ENCODE data around the gene TTF1. TPM values are rescaled to one million over a fixed set of nuclear protein-coding genes. Genes with fewer than 3 reads are reported as not detected.

The TTF1 gene
- total RNA-seq, 1 donor from 2014 or later = 18.0 TPM

DNA sequence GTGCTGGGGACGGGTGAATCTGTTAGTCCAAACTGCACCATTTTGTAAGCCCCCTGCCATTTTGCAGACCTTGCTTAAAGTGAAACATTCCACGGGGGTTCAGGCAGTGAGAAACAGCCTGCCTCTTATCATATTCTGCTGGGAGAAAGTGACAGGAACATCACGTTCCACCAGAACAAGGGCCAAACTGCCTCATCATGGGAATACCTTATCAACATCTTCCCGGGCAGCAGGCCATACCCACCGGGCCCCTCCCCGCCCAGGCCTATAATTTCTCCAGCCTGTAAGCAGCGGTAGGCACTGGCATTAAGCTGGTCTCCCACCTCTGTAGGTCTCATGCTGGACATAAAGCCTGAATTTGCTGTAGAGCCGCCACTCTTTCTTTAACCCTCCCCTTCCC is 1.9 kb upstream of the TTF1 start:
- Mint-ChIP-seq H3K27ac (ENCODE audit: unreplicated experiment) (no peak overlapping the region), H3K36me3 (ENCODE audit: unreplicated experiment) (no peaks in the 10 kb centered on the region), H3K27me3 (ENCODE audit: unreplicated experiment) (peaks cover 9% of the 10 kb centered on the region), H3K9me3 (ENCODE audit: unreplicated experiment) (peaks cover 1% of the 10 kb centered on the region), H3K4me3 (ENCODE audit: unreplicated experiment) (no peak overlapping the region), H3K4me1 (ENCODE audit: low read depth, unreplicated experiment) (peaks cover 15% of the 10 kb centered on the region)
- DNase-seq = no peak
- TF ChIP-seq, protein P1, sequence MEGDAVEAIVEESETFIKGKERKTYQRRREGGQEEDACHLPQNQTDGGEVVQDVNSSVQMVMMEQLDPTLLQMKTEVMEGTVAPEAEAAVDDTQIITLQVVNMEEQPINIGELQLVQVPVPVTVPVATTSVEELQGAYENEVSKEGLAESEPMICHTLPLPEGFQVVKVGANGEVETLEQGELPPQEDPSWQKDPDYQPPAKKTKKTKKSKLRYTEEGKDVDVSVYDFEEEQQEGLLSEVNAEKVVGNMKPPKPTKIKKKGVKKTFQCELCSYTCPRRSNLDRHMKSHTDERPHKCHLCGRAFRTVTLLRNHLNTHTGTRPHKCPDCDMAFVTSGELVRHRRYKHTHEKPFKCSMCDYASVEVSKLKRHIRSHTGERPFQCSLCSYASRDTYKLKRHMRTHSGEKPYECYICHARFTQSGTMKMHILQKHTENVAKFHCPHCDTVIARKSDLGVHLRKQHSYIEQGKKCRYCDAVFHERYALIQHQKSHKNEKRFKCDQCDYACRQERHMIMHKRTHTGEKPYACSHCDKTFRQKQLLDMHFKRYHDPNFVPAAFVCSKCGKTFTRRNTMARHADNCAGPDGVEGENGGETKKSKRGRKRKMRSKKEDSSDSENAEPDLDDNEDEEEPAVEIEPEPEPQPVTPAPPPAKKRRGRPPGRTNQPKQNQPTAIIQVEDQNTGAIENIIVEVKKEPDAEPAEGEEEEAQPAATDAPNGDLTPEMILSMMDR (IDR thresholded peaks at IDR 0.05; ENCODE audit: partially characterized antibody, unreplicated experiment) = no peak

DNA sequence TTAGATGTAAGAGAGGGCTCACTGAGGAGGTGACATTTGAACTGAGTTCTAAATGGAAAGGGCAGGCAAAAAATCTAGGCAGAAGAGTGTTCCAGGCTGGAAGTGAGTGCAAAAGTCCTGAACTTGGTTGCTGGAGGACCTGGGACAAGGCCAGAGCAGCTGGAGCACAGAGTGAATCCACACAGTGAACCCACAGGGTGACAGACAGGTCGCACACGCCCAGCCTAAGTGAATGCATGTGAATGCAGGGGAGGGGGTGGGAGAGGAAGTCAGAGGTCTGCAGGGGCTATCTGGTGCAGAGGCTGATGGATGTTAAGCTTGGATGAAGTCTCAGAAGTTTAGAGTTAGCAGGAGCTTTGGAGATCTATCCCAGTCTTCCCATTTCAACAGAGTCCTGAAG is 556 bp upstream of the TTF1 start:
- Mint-ChIP-seq H3K36me3 (ENCODE audit: unreplicated experiment) (no peaks in the 10 kb centered on the region), H3K27ac (ENCODE audit: unreplicated experiment) (no peak overlapping the region), H3K9me3 (ENCODE audit: unreplicated experiment) (peaks cover 1% of the 10 kb centered on the region), H3K4me3 (ENCODE audit: unreplicated experiment) (peak overlapping the region; percentile 95), H3K27me3 (ENCODE audit: unreplicated experiment) (peaks cover 8% of the 10 kb centered on the region), H3K4me1 (ENCODE audit: low read depth, unreplicated experiment) (peaks cover 15% of the 10 kb centered on the region)
- TF ChIP-seq, protein P1 (IDR thresholded peaks at IDR 0.05; ENCODE audit: partially characterized antibody, unreplicated experiment) = no peak
- no peak for DNase-seq

DNA sequence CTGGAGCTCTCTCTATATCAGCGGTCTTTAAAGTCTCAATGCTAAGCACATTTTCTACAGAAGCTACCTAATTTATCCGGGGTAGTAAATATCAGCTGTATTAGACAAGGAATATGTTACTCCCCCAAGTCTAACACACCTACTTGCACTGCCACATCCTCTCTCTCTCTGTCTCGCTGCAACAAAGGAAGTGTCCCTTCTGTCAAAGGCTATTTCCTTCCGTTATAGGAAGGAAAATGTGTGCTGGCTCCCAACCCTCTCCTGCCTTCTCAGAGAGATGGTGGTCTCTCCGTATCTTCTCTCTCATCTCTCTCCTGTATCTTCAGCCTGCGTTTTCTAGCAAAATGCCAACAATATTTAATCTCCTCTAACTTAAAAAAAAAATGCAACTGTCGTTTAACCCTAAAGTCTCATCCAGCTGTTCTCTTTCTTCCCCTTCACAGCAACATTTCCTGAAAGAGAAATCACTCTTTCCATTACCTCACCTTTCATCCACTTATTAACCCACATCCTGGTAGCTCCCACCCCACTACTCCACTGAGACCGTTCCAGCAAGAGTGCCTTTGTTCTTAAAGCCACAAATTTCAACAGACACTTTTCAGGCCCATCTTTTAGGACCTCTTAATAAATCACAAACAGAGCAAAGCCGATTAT is 2.3 kb downstream of the TTF1 start:
- Mint-ChIP-seq H3K27ac (ENCODE audit: unreplicated experiment) (peak overlapping the region; percentile 7), H3K9me3 (ENCODE audit: unreplicated experiment) (peaks cover 1% of the 10 kb centered on the region), H3K4me1 (ENCODE audit: low read depth, unreplicated experiment) (peaks cover 15% of the 10 kb centered on the region), H3K27me3 (ENCODE audit: unreplicated experiment) (no peaks in the 10 kb centered on the region), H3K4me3 (ENCODE audit: unreplicated experiment) (no peak overlapping the region), H3K36me3 (ENCODE audit: unreplicated experiment) (no peaks in the 10 kb centered on the region)
- TF ChIP-seq, protein P1 (IDR thresholded peaks at IDR 0.05; ENCODE audit: partially characterized antibody, unreplicated experiment) = no peak
- no peak for DNase-seq

DNA sequence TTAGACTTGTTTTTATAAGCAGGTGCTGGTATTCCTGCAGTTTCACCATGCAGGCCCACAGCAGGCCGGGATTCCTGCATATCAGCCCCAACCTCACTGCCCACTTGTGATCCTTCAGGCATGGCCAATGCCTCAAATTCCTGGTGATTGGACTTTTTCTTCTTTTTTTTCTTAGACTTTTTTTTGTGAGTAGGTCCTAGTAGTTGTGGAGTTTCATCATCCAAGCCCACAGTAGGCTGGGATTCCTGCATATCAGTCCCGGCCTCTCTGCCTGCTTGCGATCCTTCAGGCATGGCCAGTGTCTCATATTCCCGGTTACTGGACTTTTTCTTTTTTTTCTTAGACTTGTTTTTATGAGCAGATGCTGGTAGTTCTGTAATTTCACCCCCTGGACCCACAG is 4.8 kb downstream of the TTF1 start:
- no peak for DNase-seq
- no peaks in the 10 kb centered on the region for H3K36me3 Mint-ChIP-seq (ENCODE audit: unreplicated experiment)
- H3K4me3 Mint-ChIP-seq (ENCODE audit: unreplicated experiment) = no peak overlapping the region
- no peak overlapping the region for H3K27ac Mint-ChIP-seq (ENCODE audit: unreplicated experiment)
- peaks cover 1% of the 10 kb centered on the region for H3K9me3 Mint-ChIP-seq (ENCODE audit: unreplicated experiment)
- TF ChIP-seq, protein P1 (IDR thresholded peaks at IDR 0.05; ENCODE audit: partially characterized antibody, unreplicated experiment) = no peak
- peaks cover 10% of the 10 kb centered on the region for H3K4me1 Mint-ChIP-seq (ENCODE audit: low read depth, unreplicated experiment)
- no peaks in the 10 kb centered on the region for H3K27me3 Mint-ChIP-seq (ENCODE audit: unreplicated experiment)

DNA sequence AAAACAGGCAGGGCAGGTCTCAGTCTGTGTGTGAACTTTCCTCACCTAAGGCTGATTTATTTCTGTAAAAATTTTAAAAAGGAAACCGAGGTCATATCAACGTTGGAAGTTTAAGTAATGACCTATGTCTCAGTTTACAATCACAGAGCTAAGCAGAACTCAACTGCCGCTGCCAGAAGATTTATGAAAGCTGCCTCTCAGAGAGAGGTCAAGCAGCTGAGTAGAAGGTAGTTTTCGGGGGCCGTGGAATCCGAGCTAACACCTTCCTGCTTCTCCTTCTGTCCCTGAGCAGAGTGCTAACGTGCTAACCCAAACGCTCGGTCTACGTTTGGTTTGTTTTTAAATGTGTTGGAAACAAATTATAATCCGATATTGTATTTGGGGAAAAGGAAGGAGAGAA is 11.1 kb downstream of the TTF1 start:
- H3K36me3 Mint-ChIP-seq (ENCODE audit: unreplicated experiment) = no peaks in the 10 kb centered on the region
- TF ChIP-seq, protein P1 (IDR thresholded peaks at IDR 0.05; ENCODE audit: partially characterized antibody, unreplicated experiment) = no peak
- H3K4me3 Mint-ChIP-seq (ENCODE audit: unreplicated experiment) = no peak overlapping the region
- DNase-seq = no peak
- H3K27ac Mint-ChIP-seq (ENCODE audit: unreplicated experiment) = no peak overlapping the region
- H3K4me1 Mint-ChIP-seq (ENCODE audit: low read depth, unreplicated experiment) = no peaks in the 10 kb centered on the region
- H3K27me3 Mint-ChIP-seq (ENCODE audit: unreplicated experiment) = no peaks in the 10 kb centered on the region
- H3K9me3 Mint-ChIP-seq (ENCODE audit: unreplicated experiment) = no peaks in the 10 kb centered on the region

All from glutamatergic neuron (in vitro differentiated cells).